Stomach (tissue), 9 donors: ENCODE measurements around the gene SLC16A9. TPM values are rescaled to one million over a fixed set of nuclear protein-coding genes. Genes with fewer than 3 reads are reported as not detected.
A peak's percentile ranks its signal among the peaks of the same experiment; 100 is the strongest.

Experiments
- DNase-seq, 2 donors: peaks; one replicate each; pipeline versions ENCODE4 v3.0.0 to v3.0.0-alpha.2; 2013 to 2019
- H3K27ac ChIP-seq, 5 donors: fragments of 200-600 bp in 4 of 5; sonication (generic) in 4 of 5; one replicate each; pipeline ENCODE4 v1.5.1; 2013 to 2019; ENCODE audit warnings: mild to moderate bottlenecking in 1 of 5, moderate library complexity in 1 of 5
- H3K27me3 ChIP-seq, 3 donors: fragments of 200-600 bp; sonication (generic); one replicate each; pipeline ENCODE4 v1.5.1; 2017 to 2019; ENCODE audit warnings: mixed run types in 1 of 3
- H3K36me3 ChIP-seq, 4 donors: fragments of 200-600 bp; sonication (generic); 1 replicate in 3 of 4; 2 replicates in 1 of 4; pipeline ENCODE4 v1.5.1; 2016 to 2019
- H3K4me1 ChIP-seq, 4 donors: fragments of 200-600 bp; sonication (generic); one replicate each; pipeline ENCODE4 v1.5.1; 2016 to 2019
- H3K4me3 ChIP-seq, 4 donors: fragments of 200-600 bp; sonication (generic) in 3 of 4; one replicate each; pipeline ENCODE4 v1.5.1; 2016 to 2019; ENCODE audit warnings: mild to moderate bottlenecking in 1 of 4
- H3K9me3 ChIP-seq, 4 donors: fragments of 200-600 bp; sonication (generic); one replicate each; pipeline ENCODE4 v1.5.1; 2016 to 2019
- CTCF ChIP-seq, 7 experiments: fragments of 450-650 bp in 4 of 7; fragments of 200-600 bp in 3 of 7; sonication (generic) in 3 of 7; IDR thresholded peaks; one replicate each; pipeline ENCODE4 v1.5.1; 2016 to 2019; ENCODE audit warnings: antibody characterized with exemption in 7 of 7, control low read depth in 2 of 7, mild to moderate bottlenecking in 1 of 7
- EP300 ChIP-seq: sonication (generic); formaldehyde crosslinking; IDR thresholded peaks from one replicate; pipeline ENCODE4 v1.6.1; 2017; ENCODE audit warnings: antibody characterized with exemption
- POLR2A ChIP-seq, 4 donors: fragments of 450-650 bp; IDR thresholded peaks; one replicate each; pipeline ENCODE4 v1.6.1; 2016; ENCODE audit warnings: antibody characterized with exemption in 4 of 4, control low read depth in 2 of 4, mild to moderate bottlenecking in 1 of 4, moderate library complexity in 1 of 4
- POLR2AphosphoS5 ChIP-seq, 3 donors: sonication (generic); formaldehyde crosslinking; IDR thresholded peaks; one replicate each; pipeline ENCODE4 v1.6.1; 2016; ENCODE audit warnings: antibody characterized with exemption in 3 of 3
- WGBS, 5 donors: extraction: QIAGEN DNeasy Blood & Tissue Kit in 3 of 5; methylation state at CpG; one replicate each; pipeline versions ENCODE4 v1.1.5 to v1.1.7; 2013 to 2018; 5-methylcytosine and 5-hydroxymethylcytosine counted together
- intact Hi-C: fragments of 100-400 bp; cut with DNase I; formaldehyde crosslinking; loops from one replicate; pipeline ENCODE4 v1.15.1; 2023; ENCODE audit warnings: low total_unique reads
- polyA plus RNA-seq, 3 donors: library from polyadenylated mRNA; stranded (reverse); fragments of 200-250 nt; gene quantifications; one replicate each; pipeline ENCODE4 v1.2.3, GENCODE V29; 2013
- total RNA-seq, 5 donors: library from RNA; depleted of rRNA; stranded (reverse); fragments of >200 nt; gene quantifications; one replicate each; pipeline versions ENCODE4 v1.1.0 to v1.2.3, GENCODE V29; 2014 to 2016
- donor health status: healthy with polysubstance abuse.
- donor health status: Bipolar disorder and iron deficiency.
- donor health status: healthy.

SLC16A9 gene
- total and polyA plus RNA-seq, 8 donors = 0.06 to 17.1 (median 0.91) TPM

GRCh38 chr10:59607970-59608369 is 101.7 kb downstream of the SLC16A9 start:
- Histone ChIP-seq H3K4me3 (no peak overlapping the region), H3K27ac (no peak overlapping the region), H3K27me3 (no peaks in the 10 kb centered on the region), H3K9me3 (no peaks in the 10 kb centered on the region), H3K4me1 (no peaks in the 10 kb centered on the region), H3K36me3 (no peaks in the 10 kb centered on the region)
- TF ChIP-seq POLR2AphosphoS5 (IDR thresholded peaks at IDR 0.05) (no peak), POLR2A (IDR thresholded peaks at IDR 0.05) (no peak), CTCF (IDR thresholded peaks at IDR 0.05) (no peak), EP300 (no peak)
- 37 to 74% (median 40%) methylated on average over 4 of the region's 4 CpGs for WGBS, 5 donors
- DNase-seq = no peak
- intact Hi-C loops = no loop called here

GRCh38 chr10:59606551-59606961 is 103.1 kb downstream of the SLC16A9 start:
- TF ChIP-seq POLR2AphosphoS5 (IDR thresholded peaks at IDR 0.05) = no peak
- TF ChIP-seq CTCF (IDR thresholded peaks at IDR 0.05) = no peak
- no peak for TF ChIP-seq POLR2A (IDR thresholded peaks at IDR 0.05)
- no peak for TF ChIP-seq EP300
- intact Hi-C loops = no loop called here

GRCh38 chr10:59601985-59602384 is 107.7 kb downstream of the SLC16A9 start:
- WGBS, 5 donors = 71 to 86% (median 84%) methylated on average over 3 of the region's 3 CpGs
- H3K27me3 ChIP-seq = no peaks in the 10 kb centered on the region
- no peaks in the 10 kb centered on the region for H3K36me3 ChIP-seq
- no peaks in the 10 kb centered on the region for H3K9me3 ChIP-seq
- no peak for DNase-seq
- TF ChIP-seq EP300 = no peak
- TF ChIP-seq CTCF (IDR thresholded peaks at IDR 0.05) = no peak
- no peak for TF ChIP-seq POLR2A (IDR thresholded peaks at IDR 0.05)
- TF ChIP-seq POLR2AphosphoS5 (IDR thresholded peaks at IDR 0.05) = no peak
- H3K4me1 ChIP-seq = no peaks in the 10 kb centered on the region
- H3K4me3 ChIP-seq = no peak overlapping the region
- intact Hi-C loops = no loop called here
- H3K27ac ChIP-seq = no peak overlapping the region

More at GRCh38 chr10:59606551-59606961, 103.1 kb downstream of the SLC16A9 start:
- Histone ChIP-seq H3K4me3 (no peak overlapping the region), H3K36me3 (no peaks in the 10 kb centered on the region), H3K27me3 (no peaks in the 10 kb centered on the region), H3K4me1 (no peaks in the 10 kb centered on the region), H3K9me3 (no peaks in the 10 kb centered on the region), H3K27ac (no peak overlapping the region)
- 45 to 59% (median 51%) methylated on average over 1 of the region's 1 CpG for WGBS, 5 donors
- DNase-seq = peak in 1 of 2 donors; percentile 46

Other genes starting within 250 kb of the SLC16A9 start
- not detected for gene MRLN, start 43.6 kb upstream of the SLC16A9 start, total RNA-seq
- gene MRLN, start 43.6 kb upstream of the SLC16A9 start, polyA plus RNA-seq = 1 to 10 TPM in 1 of 3 donors, not detected in 2; 5.0 TPM
- gene CCDC6, start 196.7 kb upstream of the SLC16A9 start, total RNA-seq = 10 to 100 TPM; 13.9 to 56.0 (median 33.0) TPM
- gene CCDC6, start 196.7 kb upstream of the SLC16A9 start, polyA plus RNA-seq = 10 to 100 TPM; 12.5 to 14.8 (median 14.2) TPM